Type B pancreatic cell (in vitro differentiated cells): Measurements from ENCODE around the gene NUDCD3. TPM values are rescaled to one million over a fixed set of nuclear protein-coding genes. Genes with fewer than 3 reads are reported as not detected.
A peak's percentile ranks its signal among the peaks of the same experiment; 100 is the strongest.

Source experiments
- DNase-seq: peaks from one replicate; pipeline ENCODE4 v3.0.0; 2021; ENCODE audit warnings: mixed read lengths; ENCODE audit not compliant: unreplicated experiment; ENCODE audit errors: extremely low spot score
- H3K27ac Mint-ChIP-seq: 2 replicates; pipeline ENCODE4 v1.8.0; 2021; ENCODE audit warnings: mild to moderate bottlenecking, mixed read lengths
- H3K27me3 Mint-ChIP-seq: 2 replicates; pipeline ENCODE4 v1.8.0; 2021; ENCODE audit warnings: mixed read lengths
- H3K36me3 Mint-ChIP-seq: 2 replicates; pipeline ENCODE4 v1.8.0; 2021; ENCODE audit warnings: mixed read lengths
- H3K4me1 Mint-ChIP-seq: one replicate; pipeline ENCODE4 v1.8.0; 2021; ENCODE audit warnings: mixed read lengths; ENCODE audit not compliant: unreplicated experiment
- H3K4me3 Mint-ChIP-seq: 2 replicates; pipeline ENCODE4 v1.8.0; 2021; ENCODE audit warnings: mild to moderate bottlenecking, mixed read lengths
- H3K9me3 Mint-ChIP-seq: 2 replicates; pipeline ENCODE4 v1.8.0; 2021; ENCODE audit warnings: mixed read lengths
- CTCF ChIP-seq: fragments of 200-600 bp; sonication (generic); conservative IDR thresholded peaks from 2 replicates; pipeline ENCODE4 v1.5.0; 2021; ENCODE audit warnings: antibody characterized with exemption, mild to moderate bottlenecking
- total RNA-seq: library from RNA; stranded (reverse); gene quantifications from 2 replicates; pipeline ENCODE4 v1.2.1, GENCODE V29; 2021; ENCODE audit warnings: low replicate concordance

The NUDCD3 gene
- total RNA-seq, 1 donor from 2014 or later, result 88.5 TPM

DNA sequence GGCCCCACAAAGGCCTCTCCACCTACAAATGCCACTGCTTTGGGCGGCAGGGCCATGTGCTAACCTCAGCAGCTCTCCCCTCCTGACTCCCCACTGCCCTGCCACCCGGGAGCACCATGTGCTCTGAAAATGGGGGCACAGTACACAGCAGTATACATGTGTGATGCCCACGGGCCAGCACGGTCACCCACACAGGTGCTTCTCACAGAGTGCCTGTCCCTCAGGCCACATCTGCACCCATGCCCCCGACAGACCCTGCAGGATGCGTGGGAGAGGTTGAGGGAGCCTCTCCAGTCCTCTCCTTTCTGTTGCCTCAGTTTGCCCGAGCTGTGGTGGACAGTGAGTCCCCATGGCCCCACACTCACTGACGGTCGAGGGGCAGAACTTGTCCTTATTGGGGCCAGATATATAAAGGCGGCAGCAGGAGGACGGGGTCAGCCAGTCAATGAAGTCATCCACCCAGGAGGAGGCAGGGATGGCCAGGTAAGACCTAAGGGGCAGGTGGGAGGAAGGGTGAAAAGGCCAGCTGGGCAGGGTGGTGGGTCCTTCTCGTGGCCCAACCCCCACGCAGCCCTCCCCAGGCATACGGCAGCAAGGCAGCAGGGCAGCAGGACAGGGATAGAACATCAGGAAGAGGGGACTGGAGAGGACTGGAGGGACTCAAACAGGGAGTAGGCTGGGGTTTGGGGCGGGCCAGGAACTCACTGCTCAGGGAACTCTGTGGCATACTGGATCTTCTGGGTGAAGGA lies 31.1 kb upstream of the NUDCD3 start:
- Mint-ChIP-seq H3K9me3 (no peaks in the 10 kb centered on the region), H3K36me3 (no peaks in the 10 kb centered on the region), H3K27ac (no peak overlapping the region), H3K4me1 (no peaks in the 10 kb centered on the region), H3K4me3 (no peak overlapping the region), H3K27me3 (peaks cover 4% of the 10 kb centered on the region)
- TF ChIP-seq CTCF, result no peak
- no peak for DNase-seq

GRCh38 chr7:44520574-44520973 lies 30.1 kb upstream of the NUDCD3 start:
- Mint-ChIP-seq H3K36me3 (no peaks in the 10 kb centered on the region), H3K27me3 (peaks cover 4% of the 10 kb centered on the region), H3K4me1 (no peaks in the 10 kb centered on the region), H3K4me3 (no peak overlapping the region), H3K9me3 (no peaks in the 10 kb centered on the region), H3K27ac (no peak overlapping the region)
- no peak for TF ChIP-seq CTCF
- no peak for DNase-seq

- Mint-ChIP-seq H3K27ac (no peak overlapping the region), H3K36me3 (no peaks in the 10 kb centered on the region), H3K9me3 (no peaks in the 10 kb centered on the region), H3K4me3 (no peak overlapping the region), H3K4me1 (no peaks in the 10 kb centered on the region), H3K27me3 (peaks cover 4% of the 10 kb centered on the region)
- no peak for TF ChIP-seq CTCF
- DNase-seq, result peak; percentile 51
These were observed 29.1 kb upstream of the NUDCD3 start for GRCh38 chr7:44519546-44519945.

GRCh38 chr7:44518761-44519160 lies 28.3 kb upstream of the NUDCD3 start:
- TF ChIP-seq CTCF, result no peak
- Mint-ChIP-seq H3K4me1 (no peaks in the 10 kb centered on the region), H3K36me3 (no peaks in the 10 kb centered on the region), H3K9me3 (no peaks in the 10 kb centered on the region), H3K27ac (no peak overlapping the region), H3K27me3 (peaks cover 4% of the 10 kb centered on the region), H3K4me3 (no peak overlapping the region)
- no peak for DNase-seq

GRCh38 chr7:44517175-44517574 lies 26.7 kb upstream of the NUDCD3 start:
- no peaks in the 10 kb centered on the region for H3K36me3 Mint-ChIP-seq
- no peaks in the 10 kb centered on the region for H3K27me3 Mint-ChIP-seq
- peak; percentile 57 for DNase-seq
- H3K27ac Mint-ChIP-seq, result no peak overlapping the region
- H3K4me1 Mint-ChIP-seq, result no peaks in the 10 kb centered on the region
- H3K9me3 Mint-ChIP-seq, result no peaks in the 10 kb centered on the region
- no peak overlapping the region for H3K4me3 Mint-ChIP-seq
- no peak for TF ChIP-seq CTCF
